NCI-H1105 (cell line): ENCODE data around the gene PTAR1.
"Not testable (repeated sequence)": the region's sequence is repeated elsewhere in the genome, so short reads cannot be mapped to it uniquely, and the experiment has no call there.

Source experiments
- DNase-seq: peaks from one replicate; lab custom pipeline; 2025; lab: John Stamatoyannopoulos, UW

Gene PTAR1, protein sequence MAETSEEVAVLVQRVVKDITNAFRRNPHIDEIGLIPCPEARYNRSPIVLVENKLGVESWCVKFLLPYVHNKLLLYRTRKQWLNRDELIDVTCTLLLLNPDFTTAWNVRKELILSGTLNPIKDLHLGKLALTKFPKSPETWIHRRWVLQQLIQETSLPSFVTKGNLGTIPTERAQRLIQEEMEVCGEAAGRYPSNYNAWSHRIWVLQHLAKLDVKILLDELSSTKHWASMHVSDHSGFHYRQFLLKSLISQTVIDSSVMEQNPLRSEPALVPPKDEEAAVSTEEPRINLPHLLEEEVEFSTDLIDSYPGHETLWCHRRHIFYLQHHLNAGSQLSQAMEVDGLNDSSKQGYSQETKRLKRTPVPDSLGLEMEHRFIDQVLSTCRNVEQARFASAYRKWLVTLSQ

DNA sequence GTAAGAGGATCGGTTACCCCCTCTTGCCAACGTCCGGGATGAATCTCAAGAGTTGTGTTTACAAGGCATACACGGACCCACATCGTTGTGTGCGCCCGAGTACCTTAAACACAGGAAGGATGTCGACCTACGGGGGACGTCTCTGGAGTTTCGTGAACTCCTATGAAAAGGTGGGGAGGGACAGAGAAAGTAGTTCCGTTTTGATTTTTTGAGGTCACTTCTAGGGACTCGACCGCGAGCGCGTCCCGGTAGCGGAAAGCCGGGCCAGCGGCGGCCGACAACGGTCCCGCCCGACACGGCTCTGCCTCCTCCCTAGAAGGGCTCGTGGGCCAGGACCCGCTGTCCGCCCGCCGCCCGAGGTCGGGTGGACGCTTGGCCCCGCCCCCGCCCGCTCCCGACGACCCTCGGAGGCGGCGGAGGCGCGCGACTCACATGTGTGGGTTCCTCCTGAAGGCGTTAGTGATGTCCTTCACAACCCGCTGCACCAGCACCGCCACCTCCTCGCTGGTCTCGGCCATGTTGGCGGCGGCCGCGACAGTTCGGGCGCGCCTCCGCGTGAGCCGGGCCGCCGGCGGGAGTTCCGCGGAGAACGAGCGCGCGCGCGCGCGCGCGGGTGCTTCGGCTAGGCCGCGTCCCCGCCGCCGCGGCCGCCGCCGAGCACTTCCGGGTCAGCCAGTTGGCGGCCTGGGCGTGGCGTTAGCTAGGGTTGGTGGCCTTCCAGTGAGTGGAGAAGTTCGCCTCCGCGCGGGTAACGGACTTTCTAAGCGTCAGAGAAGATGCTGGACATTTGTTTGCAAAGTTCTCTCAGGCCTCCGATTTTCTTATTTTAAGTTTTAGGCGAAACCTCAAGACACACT is at the start of gene PTAR1:
TSS of gene PTAR1 (minus strand) at position 591 of the 857 bp plus-strand sequence. CDS start at position 518, 73 bp downstream.
- peak; percentile 81 for DNase-seq

DNA sequence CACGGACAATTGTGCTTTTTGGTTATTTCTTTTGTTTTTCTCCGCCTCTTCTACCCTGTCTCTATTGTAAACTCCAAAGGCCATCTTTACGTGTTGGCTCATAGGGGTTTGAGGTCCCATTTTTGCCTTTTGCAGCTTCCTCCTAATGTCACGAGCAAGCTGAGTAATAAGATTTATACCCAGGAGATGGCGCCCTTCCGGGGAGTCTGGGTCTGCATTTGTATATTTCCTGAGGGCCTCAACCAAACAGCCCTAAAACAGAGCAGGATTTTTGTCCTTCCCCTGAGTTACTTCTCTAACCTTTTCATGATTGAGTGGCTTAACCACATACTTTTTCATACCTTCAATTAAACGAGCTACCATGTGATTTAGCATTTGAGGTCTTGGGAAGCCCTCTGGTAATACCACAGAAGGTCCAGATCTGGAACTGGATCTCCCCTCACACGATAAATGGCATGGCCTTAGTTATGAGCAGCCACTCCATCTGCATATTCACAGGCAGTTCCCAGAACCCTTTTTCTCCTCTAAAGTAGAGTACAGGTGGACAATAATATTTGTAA is 49.6 kb upstream of the PTAR1 start:
- DNase-seq: no peak

DNA sequence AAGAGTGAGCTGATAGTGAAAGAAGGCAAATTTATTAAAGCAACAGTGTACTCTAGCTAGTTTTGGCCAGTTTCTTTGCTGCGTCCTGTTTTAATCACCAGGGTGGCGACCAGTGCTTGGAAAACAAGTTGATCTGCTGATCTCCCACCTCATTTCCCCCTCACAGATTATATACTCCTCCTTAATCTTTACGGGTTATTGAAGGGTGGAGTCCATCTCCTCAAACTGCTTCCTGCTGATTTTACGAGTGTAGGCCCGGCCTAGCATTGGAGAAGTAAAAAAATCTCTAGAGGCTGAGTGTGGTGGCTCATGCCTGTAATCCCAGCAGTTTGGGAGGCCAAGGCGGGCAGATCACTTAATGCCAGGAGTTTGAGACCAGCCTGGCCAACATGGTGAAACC is 46.8 kb upstream of the PTAR1 start:
- no peak for DNase-seq

DNA sequence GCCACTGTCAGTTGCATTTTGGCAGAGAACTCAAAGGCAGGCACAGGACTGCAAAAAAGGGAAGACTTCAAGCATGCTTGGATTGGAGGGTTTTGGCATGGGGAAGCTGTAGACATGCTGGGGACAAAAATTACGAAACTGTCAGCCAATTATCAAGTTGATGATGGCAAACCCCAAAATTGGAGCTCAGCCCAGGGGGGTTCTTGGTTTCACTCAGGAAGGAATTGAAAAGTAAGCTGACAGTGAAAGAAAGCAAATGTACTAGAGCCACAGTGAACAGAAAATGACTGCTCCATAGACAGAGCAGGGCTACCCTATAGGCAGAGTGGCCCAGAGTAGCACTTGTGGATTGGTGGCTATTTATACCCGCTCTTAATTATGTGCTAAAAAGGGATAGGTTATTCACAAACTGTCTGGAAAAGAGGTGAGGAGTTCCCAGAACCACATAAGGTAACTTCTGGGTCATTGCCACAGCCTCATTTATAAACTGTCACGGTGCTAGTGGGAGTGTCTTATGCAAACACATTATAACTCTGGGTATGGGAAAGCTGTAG is 46.2 kb upstream of the PTAR1 start:
- DNase-seq: no peak

DNA sequence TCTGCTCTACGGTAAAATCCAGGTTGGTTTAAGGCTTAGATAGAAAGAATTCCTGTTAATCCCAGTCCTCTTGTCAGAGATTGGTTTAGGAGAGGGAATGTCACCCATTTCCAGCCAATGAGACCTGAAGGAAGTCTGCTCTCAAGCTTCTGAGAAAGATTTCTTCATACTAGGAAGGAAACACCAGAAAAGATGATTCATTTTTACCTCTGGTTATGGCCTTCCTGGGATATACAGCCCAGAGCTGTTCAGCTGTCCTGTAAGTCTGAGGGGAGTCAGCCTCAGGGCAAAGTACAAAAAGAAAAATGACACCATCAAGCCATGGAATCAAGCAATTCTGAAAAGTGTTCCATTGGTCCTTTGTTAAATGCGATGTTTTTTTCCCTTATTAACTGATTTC is 42.2 kb upstream of the PTAR1 start:
- DNase-seq: no peak

DNA sequence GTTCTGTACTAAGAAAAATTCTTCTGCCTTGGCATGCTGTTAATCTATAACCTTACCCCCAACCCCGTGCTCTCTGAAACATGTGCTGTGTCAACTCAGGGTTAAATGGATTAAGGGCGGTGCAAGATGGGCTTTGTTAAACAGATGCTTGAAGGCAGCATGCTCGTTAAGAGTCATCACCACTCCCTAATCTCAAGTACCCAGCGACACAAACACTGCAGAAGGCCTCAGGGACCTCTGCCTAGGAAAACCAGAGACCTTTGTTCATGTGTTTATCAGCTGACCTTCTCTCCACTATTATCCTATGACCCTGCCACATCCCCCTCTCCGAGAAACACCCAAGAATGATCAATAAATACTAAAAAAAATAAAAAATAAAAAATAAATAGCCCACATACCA is 40.2 kb upstream of the PTAR1 start:
- not testable (repeated sequence) for DNase-seq

DNA sequence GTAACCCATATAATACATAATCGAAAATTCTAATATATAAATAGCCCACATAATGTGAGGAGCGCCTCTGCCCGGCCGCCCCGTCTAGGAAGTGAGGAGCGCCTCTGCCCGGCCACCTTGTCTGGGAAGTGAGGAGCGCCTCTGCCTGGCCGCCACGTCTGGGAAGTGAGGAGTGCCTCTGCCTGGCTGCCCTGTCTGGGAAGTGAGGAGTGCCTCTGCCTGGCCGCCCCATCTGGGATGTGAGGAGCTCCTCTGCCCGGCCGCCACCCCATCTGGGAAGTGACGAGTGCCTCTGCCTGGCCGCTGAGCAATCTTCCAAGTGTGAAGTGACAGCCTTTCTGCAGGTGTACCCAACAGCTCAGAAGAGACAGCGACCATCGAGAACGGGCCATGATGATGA is 39.7 kb upstream of the PTAR1 start:
- not testable (repeated sequence) for DNase-seq

DNA sequence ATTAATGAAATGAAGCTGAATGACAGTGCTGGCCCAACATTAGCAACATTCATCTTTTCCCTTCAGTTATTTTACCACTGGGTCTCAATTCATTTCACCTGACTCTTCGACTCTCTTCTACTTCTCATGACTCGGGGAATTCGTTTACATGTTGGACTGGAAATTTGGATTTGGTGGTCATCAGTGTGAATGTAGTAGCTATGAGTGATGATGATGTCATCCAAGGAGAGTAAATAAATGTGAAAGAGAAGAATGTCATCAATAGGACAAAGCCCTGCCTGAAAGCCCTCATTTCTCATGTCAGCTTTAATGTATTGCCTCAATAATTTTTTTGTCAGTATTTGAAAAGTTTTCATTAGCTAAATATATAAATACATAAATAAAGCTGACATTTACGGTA is 38.9 kb upstream of the PTAR1 start:
- DNase-seq: no peak

DNA sequence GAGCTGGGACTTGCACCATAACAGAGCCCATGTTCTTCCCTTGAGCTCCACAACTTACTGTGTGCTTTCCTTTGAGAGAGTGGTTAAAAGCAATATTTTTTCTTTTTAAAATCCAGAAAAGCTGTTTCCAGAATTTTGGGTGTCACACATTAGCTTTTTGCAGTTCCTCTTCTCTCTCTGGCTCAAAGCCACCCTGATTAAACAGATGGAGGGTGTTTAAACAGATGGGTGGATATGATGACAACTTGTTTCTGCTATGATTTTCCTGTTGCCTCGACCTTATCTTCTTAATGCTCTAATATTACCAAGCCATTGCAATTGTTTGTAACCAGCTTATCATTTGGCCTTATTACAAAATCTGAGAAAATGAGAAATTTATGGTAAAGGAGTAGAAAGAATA is 37.9 kb upstream of the PTAR1 start:
- no peak for DNase-seq

DNA sequence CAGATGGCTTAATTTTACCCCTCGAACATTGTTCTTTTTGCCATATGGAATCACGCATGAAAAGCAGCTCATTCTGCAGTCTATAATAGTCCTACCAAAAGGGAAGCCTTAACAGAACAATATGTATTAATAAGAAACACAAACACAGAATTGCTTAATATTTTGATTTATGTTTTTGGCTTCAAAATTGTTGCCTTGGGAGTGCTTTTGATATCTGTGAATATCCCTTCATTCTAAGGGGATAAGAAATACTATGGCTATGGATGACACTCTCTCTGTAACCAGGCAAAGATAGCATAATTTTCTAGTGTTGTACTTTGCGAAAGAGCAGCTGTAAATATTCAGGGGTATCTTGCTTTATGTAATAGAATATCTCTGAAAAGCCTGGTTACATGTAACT is 34.5 kb upstream of the PTAR1 start:
- DNase-seq: no peak

DNA sequence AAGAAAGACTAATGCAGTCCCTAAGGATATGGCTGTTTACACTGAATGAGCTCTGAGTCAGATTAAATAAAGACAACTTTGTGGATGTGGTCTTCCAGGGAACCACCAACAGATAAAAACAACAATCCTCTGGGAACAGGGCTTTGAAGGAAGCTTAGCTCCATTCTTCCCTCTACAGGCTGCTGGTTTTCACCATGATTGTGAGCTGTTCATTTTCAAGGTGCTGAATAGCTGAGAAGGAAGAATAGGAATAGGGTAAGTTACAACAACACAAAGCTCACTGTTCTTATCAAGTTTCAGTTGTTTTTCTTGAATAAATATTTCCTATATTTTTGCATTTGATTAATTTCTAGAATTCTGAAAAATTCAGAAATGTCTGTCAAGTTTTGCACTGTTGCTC is 25.9 kb upstream of the PTAR1 start:
- DNase-seq: no peak

DNA sequence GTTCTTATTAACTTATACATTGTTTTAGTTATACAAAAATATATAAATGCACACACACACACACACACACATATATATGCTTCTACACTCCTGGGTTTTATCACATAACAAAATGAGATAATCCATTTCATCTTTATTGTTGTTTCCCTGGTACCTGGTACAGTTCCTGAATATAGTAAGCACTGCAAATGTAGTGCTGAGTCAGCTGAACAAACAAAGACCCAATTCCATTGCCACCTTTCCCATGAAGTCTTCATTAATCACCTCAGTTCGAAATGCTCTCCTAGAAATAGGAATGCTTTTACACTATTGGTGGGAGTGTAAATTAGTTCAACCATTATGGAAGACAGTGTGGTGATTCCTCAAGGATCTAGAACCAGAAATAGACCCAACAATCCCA is 13.4 kb upstream of the PTAR1 start:
- DNase-seq: no peak

DNA sequence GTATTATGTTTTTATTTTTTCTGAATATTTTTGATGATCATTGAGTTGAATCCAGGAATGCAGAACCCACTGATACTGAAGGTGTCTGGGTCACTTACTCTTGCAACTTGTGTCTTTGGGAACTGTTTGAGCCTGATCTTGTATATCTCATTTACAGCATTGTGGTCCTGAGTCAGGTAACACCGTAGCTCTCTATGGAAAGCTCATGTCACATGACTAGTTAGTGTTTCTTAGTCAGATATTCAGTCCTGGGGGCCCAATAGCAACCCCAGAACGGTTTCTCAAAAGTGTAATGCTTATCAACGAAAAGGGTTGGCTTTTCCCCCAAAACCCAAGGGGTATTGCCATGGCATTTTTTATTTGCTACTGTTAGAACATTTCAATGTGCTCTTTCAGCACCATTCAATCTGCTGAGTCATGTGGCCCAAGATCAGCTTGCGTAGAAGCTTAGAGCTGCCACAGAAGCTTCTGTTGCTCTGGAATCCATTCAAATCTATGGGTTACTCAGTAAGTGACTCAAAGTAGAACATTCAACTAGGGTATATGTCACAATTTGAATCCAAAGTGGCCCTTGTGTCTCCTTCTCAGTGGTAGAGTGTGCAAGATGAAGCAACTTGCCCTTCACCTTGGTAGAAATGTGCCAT is 12.1 kb upstream of the PTAR1 start:
- no peak for DNase-seq

DNA sequence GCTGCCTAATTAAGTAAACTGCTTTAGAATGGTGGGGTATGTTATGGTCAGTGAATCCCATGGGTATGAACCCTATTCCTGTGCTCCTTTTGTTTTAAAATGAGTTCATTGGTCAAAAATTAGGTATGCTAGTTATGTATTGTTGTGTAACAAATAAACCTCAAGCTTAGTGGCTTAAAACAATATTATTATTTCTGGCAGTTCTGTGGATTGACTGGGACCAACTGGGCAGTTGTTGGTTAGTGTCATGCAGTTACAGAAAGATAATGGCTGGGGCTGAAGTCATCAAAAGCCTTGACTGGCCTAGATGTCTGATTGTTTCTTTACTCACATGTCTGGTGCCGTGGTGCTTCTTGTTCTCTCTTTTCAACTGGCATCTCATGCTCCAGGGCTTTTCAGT is 8.9 kb upstream of the PTAR1 start:
- no peak for DNase-seq

DNA sequence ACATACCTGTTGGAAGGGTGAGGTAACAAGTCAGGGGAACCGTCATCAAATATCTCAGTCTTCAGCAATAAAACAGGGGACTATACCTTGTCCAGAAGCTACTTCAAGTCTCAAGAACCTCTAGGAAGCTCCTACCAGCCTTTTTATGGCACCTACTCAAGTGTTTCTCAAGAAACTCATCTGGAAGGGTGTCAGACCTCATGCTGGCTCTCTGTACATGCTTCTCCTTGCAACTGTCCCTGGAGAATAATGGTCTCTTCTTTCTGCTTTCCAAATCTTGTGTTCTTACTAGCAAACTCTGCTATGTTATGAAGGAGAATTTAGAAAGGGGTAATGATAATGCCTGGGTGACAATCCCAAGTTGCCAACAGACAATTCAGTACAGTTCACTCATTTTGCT is 8.3 kb upstream of the PTAR1 start:
- no peak for DNase-seq

DNA sequence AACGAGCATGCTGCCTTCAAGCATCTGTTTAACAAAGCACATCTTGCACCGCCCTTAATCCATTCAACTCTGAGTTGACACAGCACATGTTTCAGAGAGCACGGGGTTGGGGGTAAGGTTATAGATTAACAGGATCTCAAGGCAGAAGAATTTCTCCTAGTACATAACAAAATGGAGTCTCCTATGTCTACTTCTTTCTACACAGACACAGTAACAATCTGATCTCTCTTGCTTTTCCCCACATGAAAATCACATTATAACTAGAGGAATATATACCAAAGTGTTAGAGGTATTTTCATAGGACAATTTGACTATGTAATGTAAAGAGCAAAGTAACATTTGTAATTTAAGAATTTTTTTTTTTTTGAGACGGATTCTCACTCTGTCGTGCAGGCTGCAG is 4.1 kb upstream of the PTAR1 start:
- DNase-seq: not testable (repeated sequence)

DNA sequence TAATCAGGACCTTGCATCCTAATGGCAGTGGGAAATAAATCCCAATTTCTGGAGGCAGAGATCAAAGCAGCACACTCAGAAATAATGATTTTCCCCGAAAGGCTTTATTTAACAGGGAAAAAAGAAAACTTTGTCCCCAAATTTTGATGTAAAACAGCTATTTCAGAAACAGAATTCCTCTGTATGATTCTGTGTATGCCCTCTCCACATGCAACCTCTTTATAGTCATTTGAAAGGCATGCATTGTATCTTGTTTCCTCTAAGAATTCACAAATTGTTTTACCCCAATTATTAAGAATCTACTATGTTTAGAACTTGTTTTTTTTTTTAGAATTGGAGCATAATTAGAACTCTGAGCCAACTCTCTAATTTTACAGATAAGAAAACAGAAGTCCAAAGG is 2.7 kb upstream of the PTAR1 start:
- DNase-seq: no peak

DNA sequence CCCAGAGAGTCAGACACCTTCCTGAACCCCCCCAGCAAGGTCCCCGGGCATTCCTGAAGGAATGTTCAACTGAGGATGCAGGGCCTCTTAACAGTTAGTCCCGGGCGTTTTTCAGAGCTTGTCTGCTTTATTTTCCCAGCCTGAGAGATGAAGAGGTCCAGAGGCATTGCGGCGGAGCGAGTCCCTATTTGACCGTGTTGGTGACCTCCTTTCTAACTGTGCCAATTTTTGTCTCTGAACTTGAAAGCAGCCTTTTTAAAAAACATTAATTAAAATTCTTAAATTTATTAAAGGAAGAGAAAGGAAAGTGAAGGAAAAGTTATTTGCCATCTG is 433 bp upstream of the PTAR1 start:
- DNase-seq: no peak

DNA sequence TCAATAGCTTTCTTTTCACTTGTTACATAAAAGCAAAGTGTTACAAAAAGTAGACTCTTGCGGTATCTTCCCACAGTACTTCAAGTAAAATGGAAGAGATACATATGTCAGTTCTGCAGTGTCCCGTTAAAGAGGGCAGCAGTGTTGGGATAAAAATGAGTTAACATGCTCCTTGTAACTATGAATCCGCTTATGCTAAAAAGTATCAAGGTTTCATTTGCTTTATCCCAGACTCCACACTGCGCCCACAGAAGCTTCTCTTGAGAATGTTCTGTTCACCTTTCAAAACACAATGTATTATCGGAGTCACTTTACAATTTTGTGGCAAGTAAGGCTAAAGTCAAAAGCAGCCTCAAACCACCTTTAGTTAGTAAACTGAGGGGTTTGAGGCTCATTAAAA is 790 bp downstream of the PTAR1 start:
- no peak for DNase-seq

DNA sequence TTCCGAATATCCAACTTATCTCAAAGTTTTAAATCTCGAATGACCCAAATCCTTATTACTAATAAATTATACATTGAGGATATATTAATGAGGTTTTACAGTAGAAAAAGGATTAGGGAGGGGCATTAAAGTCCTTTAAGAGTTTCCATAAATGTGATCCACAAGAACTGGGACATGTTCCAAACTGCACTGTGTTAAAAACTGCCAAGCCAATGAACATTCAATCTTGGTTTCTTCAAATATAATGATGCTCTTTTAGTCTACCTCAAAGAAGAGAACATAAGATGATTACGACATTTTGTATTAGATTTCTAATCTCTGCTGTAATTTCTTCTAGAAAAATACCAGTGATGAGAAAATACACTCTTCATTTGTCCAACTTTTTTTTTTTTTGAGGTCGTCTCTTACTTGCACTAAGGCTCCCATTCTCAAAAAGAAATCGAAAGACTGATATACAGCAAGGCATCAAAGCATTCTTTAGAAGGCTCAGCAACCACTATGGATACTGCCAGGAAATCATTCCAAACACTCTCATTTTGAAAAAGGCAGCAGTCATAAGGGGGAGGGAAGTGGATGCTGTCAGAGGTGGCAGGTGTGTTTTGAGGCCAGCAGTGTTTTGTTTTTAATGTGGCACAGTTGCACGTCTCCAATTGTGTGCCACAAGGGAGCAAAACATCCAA is 1.7 kb downstream of the PTAR1 start:
- DNase-seq: peak; percentile 44

DNA sequence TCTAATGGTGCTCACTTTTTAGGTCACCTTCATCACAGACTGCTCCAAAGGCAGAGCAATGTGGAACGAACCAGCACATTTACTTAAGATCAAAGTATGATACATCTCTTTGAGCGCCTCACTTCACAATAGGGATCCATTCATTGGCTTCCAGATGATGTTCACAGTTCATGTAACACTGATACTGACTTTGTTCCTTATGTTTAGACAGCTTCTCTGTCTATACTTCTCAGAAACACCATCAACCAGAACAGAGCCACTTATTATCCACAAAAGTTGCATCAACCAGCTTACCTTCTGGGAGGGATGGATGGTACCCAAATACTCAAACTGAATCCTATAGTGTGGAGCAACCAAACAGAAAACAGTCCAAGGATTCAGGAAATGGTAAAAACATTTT is 4.6 kb downstream of the PTAR1 start:
- DNase-seq: no peak

DNA sequence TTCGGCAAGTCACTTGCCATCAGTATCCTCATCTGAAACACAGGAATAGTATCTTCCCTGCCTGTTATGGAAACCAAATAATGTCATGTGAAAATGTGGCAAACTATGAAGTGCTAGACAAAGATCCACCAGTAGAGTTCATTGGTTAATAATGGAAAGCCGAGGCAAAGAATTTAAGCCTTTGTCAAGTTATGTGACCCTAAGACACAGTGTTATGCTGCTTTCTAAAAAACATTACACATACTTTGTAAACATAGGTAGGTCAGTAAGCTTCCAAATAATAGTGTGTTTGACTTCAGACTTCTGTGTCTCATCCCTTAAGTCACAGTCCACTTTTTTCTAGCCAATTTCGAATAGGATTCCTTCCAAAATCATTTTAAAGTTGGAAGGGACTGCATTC is 6.0 kb downstream of the PTAR1 start:
- no peak for DNase-seq
